ENCODE measurements around the gene RARS2.

RARS2 gene

GRCh38 chr6:87589693-87590416 is at the start of gene RARS2, which contains the start of gene ORC3:
TSS of gene RARS2 (minus strand) at chr6:87589987. CDS start at chr6:87589957, 30 bp downstream.
TSS of gene ORC3 (plus strand) at chr6:87590135. CDS start at chr6:87590169, 34 bp downstream.
- DNase-seq (ENCODE audit: low read depth), result peak; percentile 75
- H3K4me3 ChIP-seq (ENCODE audit: low read length), result peak within 1 kb of the TSS; percentile 82
- no peak for TF ChIP-seq CTCF (conservative IDR thresholded peaks at IDR 0.05; ENCODE audit: low read depth, low read length)

- no peak overlapping the region for H3K4me3 ChIP-seq (ENCODE audit: low read length)
- no peak for DNase-seq (ENCODE audit: low read depth)
- no peak for TF ChIP-seq CTCF (conservative IDR thresholded peaks at IDR 0.05; ENCODE audit: low read depth, low read length)
These were observed 49.6 kb upstream of the RARS2 start for GRCh38 chr6:87639373-87639772.

GRCh38 chr6:87637106-87637505 is 47.3 kb upstream of the RARS2 start:
- DNase-seq (ENCODE audit: low read depth), result no peak
- no peak overlapping the region for H3K4me3 ChIP-seq (ENCODE audit: low read length)
- no peak for TF ChIP-seq CTCF (conservative IDR thresholded peaks at IDR 0.05; ENCODE audit: low read depth, low read length)

GRCh38 chr6:87636315-87636714 is 46.5 kb upstream of the RARS2 start:
- H3K4me3 ChIP-seq (ENCODE audit: low read length), result no peak overlapping the region
- no peak for TF ChIP-seq CTCF (conservative IDR thresholded peaks at IDR 0.05; ENCODE audit: low read depth, low read length)
- no peak for DNase-seq (ENCODE audit: low read depth)

- no peak overlapping the region for H3K4me3 ChIP-seq (ENCODE audit: low read length)
- no peak for DNase-seq (ENCODE audit: low read depth)
- TF ChIP-seq CTCF (conservative IDR thresholded peaks at IDR 0.05; ENCODE audit: low read depth, low read length), result no peak
These were observed 44.1 kb upstream of the RARS2 start for GRCh38 chr6:87633851-87634250.

- no peak for DNase-seq (ENCODE audit: low read depth)
- no peak for TF ChIP-seq CTCF (conservative IDR thresholded peaks at IDR 0.05; ENCODE audit: low read depth, low read length)
- H3K4me3 ChIP-seq (ENCODE audit: low read length), result no peak overlapping the region
These were observed 41.0 kb upstream of the RARS2 start for GRCh38 chr6:87630746-87631145.

- H3K4me3 ChIP-seq (ENCODE audit: low read length), result no peak overlapping the region
- peak; percentile 30 for DNase-seq (ENCODE audit: low read depth)
- no peak for TF ChIP-seq CTCF (conservative IDR thresholded peaks at IDR 0.05; ENCODE audit: low read depth, low read length)
These were observed 39.1 kb upstream of the RARS2 start for GRCh38 chr6:87628881-87629280.
